A549 (cell line): ENCODE measurements around the gene DLGAP1. TPM values are rescaled to one million over a fixed set of nuclear protein-coding genes. Genes with fewer than 3 reads are reported as not detected.
A peak's percentile ranks its signal among the peaks of the same experiment; 100 is the strongest.

Experiments
- ATAC-seq, 2 experiments: fragments of 200-7000 bp in 1 of 2; fragments of >200 bp in 1 of 2; cut with Nextera tagmentation in 1 of 2; cut with Tn5 transposase in 1 of 2; 3 replicates each; pipeline versions ENCODE4 v1.8.0 to v1.9.1; 2018 to 2020; ENCODE audit warnings: mild to moderate bottlenecking in 1 of 2, moderate library complexity in 1 of 2
- CTCF ChIA-PET: fragments of 300-600 bp; sonication (Branson Sonifier 250); formaldehyde crosslinking; extraction: SDS; loops from one replicate; lab custom pipeline; 2021; ENCODE audit warnings: antibody characterized with exemption, inconsistent platforms; lab: Yijun Ruan, JAX
- POLR2A ChIA-PET: fragments of 350-600 bp; formaldehyde crosslinking; extraction: SDS; loops from one replicate; lab custom pipeline; 2021; ENCODE audit warnings: antibody characterized with exemption, inconsistent platforms; lab: Yijun Ruan, JAX
- DNase-seq, 2 experiments: peaks; one replicate each; pipeline versions ENCODE4 v3.0.0 to v3.0.0-alpha.2; 2011 to 2016; ENCODE audit warnings: low read depth in 1 of 2, low spot score in 1 of 2
- FAIRE-seq: peaks from 2 replicates; lab custom pipeline; 2011; peaks lifted over from hg19 to GRCh38; lab: Jason Lieb, UNC
- H3K27ac ChIP-seq, 2 experiments: fragments of >200 bp; sonication (Bioruptor Twin); formaldehyde crosslinking; 3 replicates each; pipeline ENCODE4 v1.5.1; 2016 to 2017
- H3K4me1 ChIP-seq: fragments of >200 bp; sonication (Bioruptor Twin); formaldehyde crosslinking; 3 replicates; pipeline ENCODE4 v1.6.1; 2016
- H3K4me2 ChIP-seq: fragments of >200 bp; sonication (Bioruptor Twin); formaldehyde crosslinking; 3 replicates; pipeline ENCODE4 v1.6.1; 2016
- H3K4me3 ChIP-seq: fragments of >200 bp; sonication (Bioruptor Twin); formaldehyde crosslinking; 3 replicates; pipeline ENCODE4 v1.5.1; 2016
- H3K9me3 ChIP-seq: fragments of >200 bp; sonication (Bioruptor Twin); formaldehyde crosslinking; 3 replicates; pipeline ENCODE4 v1.6.1; 2016
- CBX2 ChIP-seq: fragments of 200-600 bp; sonication (generic); IDR thresholded peaks from 2 replicates; pipeline ENCODE4 v1.6.1; 2016; ENCODE audit warnings: low read depth, mild to moderate bottlenecking, borderline replicate concordance
- CHD2 ChIP-seq: fragments of 150-350 bp; IDR thresholded peaks from 2 replicates; pipeline ENCODE4 v1.6.1; 2014; ENCODE audit warnings: low read length; ENCODE audit not compliant: partially characterized antibody
- EHF ChIP-seq: fragments of 250-450 bp; sonication (Bioruptor Pico); IDR thresholded peaks from 2 replicates; pipeline ENCODE4 v1.5.0; 2020; ENCODE audit warnings: mild to moderate bottlenecking
- EHMT2 ChIP-seq: fragments of 200-600 bp; sonication (generic); IDR thresholded peaks from 2 replicates; pipeline ENCODE4 v1.6.1; 2016; ENCODE audit warnings: antibody characterized with exemption, low read depth, mild to moderate bottlenecking, moderate library complexity
- EP300 ChIP-seq, 2 experiments: fragments of >200 bp; sonication (Bioruptor Twin); formaldehyde crosslinking; IDR thresholded peaks; 2 replicates in 1 of 2; 3 replicates in 1 of 2; pipeline ENCODE4 v1.6.1; 2016 to 2017
- ESRRA ChIP-seq: fragments of 150-350 bp; IDR thresholded peaks from 2 replicates; pipeline ENCODE4 v1.6.1; 2014; ENCODE audit warnings: mild to moderate bottlenecking, low read length, borderline replicate concordance
- FOSB ChIP-seq: fragments of 250-450 bp; sonication (Bioruptor Pico); IDR thresholded peaks from 2 replicates; pipeline ENCODE4 v1.5.0; 2020; ENCODE audit warnings: mild to moderate bottlenecking, moderate library complexity
- FOSL2 ChIP-seq, 2 experiments: fragments of 450-650 bp in 1 of 2; fragments of >200 bp in 1 of 2; sonication (Bioruptor Twin) in 1 of 2; formaldehyde crosslinking; IDR thresholded peaks; 2 replicates each; pipeline versions ENCODE4 v1.5.0 to v1.6.1; 2016 to 2020; ENCODE audit warnings: mild to moderate bottlenecking in 1 of 2, moderate library complexity in 1 of 2
- HDAC2 ChIP-seq: fragments of 200-600 bp; sonication (generic); IDR thresholded peaks from 2 replicates; pipeline ENCODE4 v1.6.1; 2016
- HOXB13 ChIP-seq: fragments of 250-450 bp; sonication (Bioruptor Pico); IDR thresholded peaks from 2 replicates; pipeline ENCODE4 v1.5.0; 2020; ENCODE audit warnings: low read depth, mild to moderate bottlenecking, moderate library complexity
- HOXB5 ChIP-seq: fragments of 250-450 bp; sonication (Bioruptor Pico); IDR thresholded peaks from 2 replicates; pipeline ENCODE4 v1.5.0; 2020; ENCODE audit warnings: mild to moderate bottlenecking, moderate library complexity
- JUN ChIP-seq, 2 experiments: fragments of >200 bp; sonication (Bioruptor Twin); formaldehyde crosslinking; IDR thresholded peaks; 2 replicates in 1 of 2; 3 replicates in 1 of 2; pipeline ENCODE4 v1.6.1; 2016 to 2017
- JUNB ChIP-seq: fragments of >200 bp; sonication (Bioruptor Twin); formaldehyde crosslinking; IDR thresholded peaks from 2 replicates; pipeline ENCODE4 v1.6.1; 2016
- KDM5A ChIP-seq: fragments of 200-600 bp; sonication (generic); IDR thresholded peaks from 2 replicates; pipeline ENCODE4 v1.6.1; 2016; ENCODE audit warnings: antibody characterized with exemption, mild to moderate bottlenecking
- MAFK ChIP-seq: fragments of 450-650 bp; IDR thresholded peaks from 2 replicates; pipeline ENCODE4 v1.6.1; 2014; ENCODE audit not compliant: partially characterized antibody
- NPAS2 ChIP-seq: fragments of 250-450 bp; sonication (Bioruptor Pico); IDR thresholded peaks from 2 replicates; pipeline ENCODE4 v1.8.0; 2022; ENCODE audit warnings: mild to moderate bottlenecking, moderate library complexity, borderline replicate concordance
- POLR2AphosphoS2 ChIP-seq: conservative IDR thresholded peaks from 2 replicates; pipeline ENCODE4 v1.6.1; 2012; ENCODE audit warnings: low read length, improper control_type of control experiment, inconsistent platforms
- RNF2 ChIP-seq: fragments of 200-600 bp; sonication (generic); IDR thresholded peaks from 2 replicates; pipeline ENCODE4 v1.6.1; 2016; ENCODE audit warnings: low read depth, mild to moderate bottlenecking, antibody characterized with exemption, moderate library complexity, borderline replicate concordance
- SMC3 ChIP-seq: fragments of >200 bp; sonication (Bioruptor Twin); formaldehyde crosslinking; IDR thresholded peaks from 3 replicates; pipeline ENCODE4 v1.6.1; 2018; ENCODE audit warnings: inconsistent platforms
- SREBF2 ChIP-seq: fragments of 450-650 bp; IDR thresholded peaks from 2 replicates; pipeline ENCODE4 v1.6.1; 2014; ENCODE audit warnings: mild to moderate bottlenecking, moderate library complexity
- TFCP2L1 ChIP-seq: fragments of 250-450 bp; sonication (Bioruptor Pico); IDR thresholded peaks from 2 replicates; pipeline ENCODE4 v1.5.0; 2021; ENCODE audit warnings: mild to moderate bottlenecking
- ZC3H11A ChIP-seq: fragments of 450-650 bp; IDR thresholded peaks from 2 replicates; pipeline ENCODE4 v1.6.1; 2014; ENCODE audit warnings: antibody characterized with exemption, mild to moderate bottlenecking
- ZNF302 ChIP-seq: fragments of 250-450 bp; sonication (Bioruptor Pico); IDR thresholded peaks from 2 replicates; pipeline ENCODE4 v1.9.0; 2021; ENCODE audit warnings: inconsistent platforms, mild to moderate bottlenecking, moderate library complexity
- WGBS: methylation state at CpG from one replicate; pipeline ENCODE4 v1.1.6; 2017; ENCODE audit errors: missing lambda C conversion rate; 5-methylcytosine and 5-hydroxymethylcytosine counted together
- polyA plus RNA-seq, 4 experiments: library from polyadenylated mRNA; depleted of rRNA in 3 of 4; stranded (reverse); fragments of >200 nt; fragmentation: RNase III in 1 of 4; extraction: RNeasy Plus Mini Kit Qiagen cat#74134 plus additional on column Dnase treatment in 1 of 4; gene quantifications; 2 replicates in 3 of 4; 3 replicates in 1 of 4; pipeline ENCODE4 v1.2.3, GENCODE V29; 2011 to 2017
- TF ChIP-seq, protein P1 (sequence below): fragments of >200 bp; sonication (Bioruptor Twin); formaldehyde crosslinking; IDR thresholded peaks from 3 replicates; pipeline ENCODE4 v1.6.1; 2016
- TF ChIP-seq, protein P2 (sequence below): fragments of 450-650 bp; IDR thresholded peaks from 2 replicates; pipeline ENCODE4 v1.6.1; 2014; ENCODE audit warnings: antibody characterized with exemption
- TF ChIP-seq, protein P3 (sequence below): IDR thresholded peaks from 2 replicates; pipeline ENCODE4 v1.6.1; 2012; ENCODE audit warnings: low read depth, borderline replicate concordance
- TF ChIP-seq, protein P4 (sequence below): fragments of >200 bp; sonication (Bioruptor Twin); formaldehyde crosslinking; IDR thresholded peaks from 2 replicates; pipeline ENCODE4 v1.6.1; 2016
- TF ChIP-seq, protein P5 (sequence below): fragments of >200 bp; sonication (Bioruptor Twin); formaldehyde crosslinking; IDR thresholded peaks from 3 replicates; pipeline ENCODE4 v1.5.1; 2016

DLGAP1 gene
- polyA plus RNA-seq, 2 of the 4 experiments (the other 2 are of a cell fraction) = 0.04 to 0.12 TPM

DNA sequence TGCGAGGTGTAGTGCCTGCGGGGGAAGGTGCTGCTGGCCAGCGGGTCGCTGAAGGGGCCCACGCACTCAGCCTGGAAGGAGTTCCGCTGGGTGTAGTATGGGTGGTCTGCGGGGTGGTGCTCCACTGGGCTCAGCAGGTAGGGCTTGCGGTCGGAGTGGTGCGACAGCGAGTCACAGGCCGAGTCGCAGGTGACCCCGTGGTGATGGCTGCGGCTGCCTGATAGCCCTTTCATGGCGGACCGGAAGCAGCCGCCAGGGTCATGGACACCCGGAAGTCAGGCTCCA is 575.3 kb downstream of the DLGAP1 start (continued):
- TF ChIP-seq, protein P1, sequence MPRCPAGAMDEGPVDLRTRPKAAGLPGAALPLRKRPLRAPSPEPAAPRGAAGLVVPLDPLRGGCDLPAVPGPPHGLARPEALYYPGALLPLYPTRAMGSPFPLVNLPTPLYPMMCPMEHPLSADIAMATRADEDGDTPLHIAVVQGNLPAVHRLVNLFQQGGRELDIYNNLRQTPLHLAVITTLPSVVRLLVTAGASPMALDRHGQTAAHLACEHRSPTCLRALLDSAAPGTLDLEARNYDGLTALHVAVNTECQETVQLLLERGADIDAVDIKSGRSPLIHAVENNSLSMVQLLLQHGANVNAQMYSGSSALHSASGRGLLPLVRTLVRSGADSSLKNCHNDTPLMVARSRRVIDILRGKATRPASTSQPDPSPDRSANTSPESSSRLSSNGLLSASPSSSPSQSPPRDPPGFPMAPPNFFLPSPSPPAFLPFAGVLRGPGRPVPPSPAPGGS = no peak
- TF ChIP-seq EHMT2 = no peak
- TF ChIP-seq FOSB (CRISPR knock-in tag) = no peak

DNA sequence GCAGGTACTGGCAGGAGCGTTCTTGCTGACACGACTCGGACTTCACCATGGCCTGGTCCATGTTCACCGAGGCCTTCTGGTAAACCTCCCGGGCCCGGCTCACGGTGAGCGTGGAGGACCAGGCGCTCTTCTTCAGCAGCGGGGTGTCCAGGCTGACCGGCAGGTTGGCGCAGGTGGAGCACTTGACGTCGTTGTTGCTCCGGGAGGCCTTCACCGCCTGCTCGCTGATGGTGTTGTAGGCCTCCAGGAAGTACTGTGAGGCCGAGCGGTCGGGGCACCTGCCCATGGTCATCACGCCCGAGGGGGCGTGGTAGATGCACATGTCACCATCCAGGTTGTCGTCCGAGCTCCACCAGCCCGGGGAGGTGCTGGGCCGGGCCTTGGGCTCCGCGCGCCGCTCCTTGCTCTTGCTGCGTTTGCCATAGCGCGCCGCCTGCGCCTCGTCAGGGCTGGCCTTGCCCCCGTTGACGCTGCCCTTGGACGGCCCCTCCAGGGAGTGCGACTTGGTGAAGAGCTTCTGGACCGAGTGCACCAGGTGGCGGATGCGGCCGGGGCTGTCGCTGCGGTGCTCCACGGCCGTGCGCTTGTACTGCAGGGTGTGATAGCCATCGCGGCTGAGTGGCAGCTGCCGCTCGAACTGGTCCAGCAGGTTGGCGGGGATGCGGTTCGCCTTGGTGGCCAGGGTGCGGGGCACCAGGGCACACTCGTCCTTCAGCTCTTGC is 575.8 kb downstream of the DLGAP1 start:
- H3K9me3 ChIP-seq = no peaks in the 10 kb centered on the region
- TF ChIP-seq HOXB13 (CRISPR knock-in tag) = no peak
- no peak for TF ChIP-seq ESRRA
- TF ChIP-seq TFCP2L1 (CRISPR knock-in tag) = no peak
- no peak for TF ChIP-seq JUNB
- TF ChIP-seq, protein P2, sequence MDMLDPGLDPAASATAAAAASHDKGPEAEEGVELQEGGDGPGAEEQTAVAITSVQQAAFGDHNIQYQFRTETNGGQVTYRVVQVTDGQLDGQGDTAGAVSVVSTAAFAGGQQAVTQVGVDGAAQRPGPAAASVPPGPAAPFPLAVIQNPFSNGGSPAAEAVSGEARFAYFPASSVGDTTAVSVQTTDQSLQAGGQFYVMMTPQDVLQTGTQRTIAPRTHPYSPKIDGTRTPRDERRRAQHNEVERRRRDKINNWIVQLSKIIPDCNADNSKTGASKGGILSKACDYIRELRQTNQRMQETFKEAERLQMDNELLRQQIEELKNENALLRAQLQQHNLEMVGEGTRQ = no peak
- no peak for TF ChIP-seq MAFK
- TF ChIP-seq, protein P3, sequence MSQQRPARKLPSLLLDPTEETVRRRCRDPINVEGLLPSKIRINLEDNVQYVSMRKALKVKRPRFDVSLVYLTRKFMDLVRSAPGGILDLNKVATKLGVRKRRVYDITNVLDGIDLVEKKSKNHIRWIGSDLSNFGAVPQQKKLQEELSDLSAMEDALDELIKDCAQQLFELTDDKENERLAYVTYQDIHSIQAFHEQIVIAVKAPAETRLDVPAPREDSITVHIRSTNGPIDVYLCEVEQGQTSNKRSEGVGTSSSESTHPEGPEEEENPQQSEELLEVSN = no peak

DNA sequence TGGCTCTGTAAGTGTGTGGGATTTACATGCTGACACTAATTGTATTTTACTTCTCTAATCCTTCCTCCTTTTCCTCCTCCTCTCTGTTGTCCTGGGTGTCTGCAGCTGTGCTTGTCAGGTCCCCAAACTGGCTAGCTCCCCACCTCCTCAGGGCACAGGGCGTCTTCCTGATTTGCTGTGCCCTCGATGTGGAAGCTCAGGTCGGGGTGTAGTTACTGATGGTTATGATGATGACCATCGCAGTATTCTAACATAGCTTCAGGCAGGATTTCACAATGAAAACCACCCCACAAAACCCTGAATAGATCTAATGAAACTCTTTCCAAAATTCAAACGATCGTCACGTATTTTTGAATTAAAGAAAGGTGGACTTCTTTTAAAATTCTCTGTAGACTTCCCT is 576.7 kb downstream of the DLGAP1 start:
- TF ChIP-seq EHMT2 = no peak
- TF ChIP-seq, all 56 proteins: peak for 0
- no peak for FAIRE-seq
- ChIA-PET CTCF (interaction anchor here (0.8 to 2.1 kb wide), 2 partner anchors 9 to 107 kb away, joined by 3 to 7 read pairs; no protein-coding TSS in a partner anchor), POLR2A (no interaction called here)
- peak overlapping the region in 1 of 2 experiments; percentile 37; a peak in 1 of 6 replicates for H3K27ac ChIP-seq
- DNase-seq = no peak
- H3K4me3 ChIP-seq = no peak overlapping the region
- H3K9me3 ChIP-seq = no peaks in the 10 kb centered on the region
- 88% methylated on average over 7 of the region's 7 CpGs for WGBS
- peaks cover 9% of the 10 kb centered on the region; the same call in 1 of the 3 replicates for H3K4me1 ChIP-seq
- H3K4me2 ChIP-seq = no peak overlapping the region
- ATAC-seq = no peak

More for the DNA sequence above, 575.8 kb downstream of the DLGAP1 start:
- Histone ChIP-seq H3K27ac (no peak overlapping the region), H3K4me2 (no peak overlapping the region), H3K4me3 (no peak overlapping the region), H3K4me1 (peaks cover 9% of the 10 kb centered on the region; the same call in 1 of the 3 replicates)
- DNase-seq (no peak), ATAC-seq (no peak), FAIRE-seq (no peak)
- ChIA-PET POLR2A (no interaction called here), CTCF (interaction anchor here (1.3 to 2.1 kb wide), 2 partner anchors 9 to 116 kb away, joined by 6 to 7 read pairs; no protein-coding TSS in a partner anchor)
- WGBS = 83% methylated on average over 15 of the region's 59 CpGs

DNA sequence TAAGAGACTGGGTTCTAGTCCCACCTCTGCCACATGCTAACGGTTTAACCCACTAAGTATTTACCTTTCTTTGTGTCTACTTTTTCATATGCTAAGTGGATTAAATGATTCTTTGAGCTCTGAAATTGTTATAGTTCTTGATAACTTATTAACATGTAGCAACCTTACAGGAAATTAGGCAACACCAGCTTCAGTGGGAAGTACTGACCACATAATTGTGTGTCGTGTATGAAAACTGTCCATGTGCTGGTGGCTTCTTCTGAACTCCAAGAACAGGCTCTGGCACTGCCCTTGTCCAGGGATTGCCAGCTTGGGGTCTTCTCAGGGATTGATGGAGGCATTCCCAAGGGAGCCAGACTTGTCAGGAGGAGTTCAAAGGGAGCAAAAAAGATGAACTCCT is 577.4 kb downstream of the DLGAP1 start:
- CTCF ChIA-PET = interaction anchor here (0.8 to 2.1 kb wide), 2 partner anchors 8 to 107 kb away, joined by 3 to 7 read pairs; no protein-coding TSS in a partner anchor
- peak in 1 of 2 experiments; percentile 2 for DNase-seq
- H3K4me3 ChIP-seq = no peak overlapping the region
- no peak for ATAC-seq
- TF ChIP-seq HOXB5 (CRISPR knock-in tag) (no peak), CBX2 (no peak), SREBF2 (no peak), JUN (IDR thresholded peaks at IDR 0.05) (no peak), TFCP2L1 (CRISPR knock-in tag) (no peak), KDM5A (no peak), MAFK (no peak), EP300 (IDR thresholded peaks at IDR 0.05) (no peak), EHF (CRISPR knock-in tag) (no peak), FOSL2 (IDR thresholded peaks at IDR 0.05) (no peak), FOSL2 (CRISPR knock-in tag; IDR thresholded peaks at IDR 0.05) (no peak), ZNF302 (CRISPR knock-in tag) (no peak), SMC3 (no peak), RNF2 (no peak), HDAC2 (no peak), CHD2 (no peak), POLR2AphosphoS2 (no peak), ZC3H11A (no peak), NPAS2 (CRISPR knock-in tag) (no peak)
- TF ChIP-seq, protein P4, sequence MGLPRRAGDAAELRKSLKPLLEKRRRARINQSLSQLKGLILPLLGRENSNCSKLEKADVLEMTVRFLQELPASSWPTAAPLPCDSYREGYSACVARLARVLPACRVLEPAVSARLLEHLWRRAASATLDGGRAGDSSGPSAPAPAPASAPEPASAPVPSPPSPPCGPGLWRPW = no peak
- TF ChIP-seq, protein P5, sequence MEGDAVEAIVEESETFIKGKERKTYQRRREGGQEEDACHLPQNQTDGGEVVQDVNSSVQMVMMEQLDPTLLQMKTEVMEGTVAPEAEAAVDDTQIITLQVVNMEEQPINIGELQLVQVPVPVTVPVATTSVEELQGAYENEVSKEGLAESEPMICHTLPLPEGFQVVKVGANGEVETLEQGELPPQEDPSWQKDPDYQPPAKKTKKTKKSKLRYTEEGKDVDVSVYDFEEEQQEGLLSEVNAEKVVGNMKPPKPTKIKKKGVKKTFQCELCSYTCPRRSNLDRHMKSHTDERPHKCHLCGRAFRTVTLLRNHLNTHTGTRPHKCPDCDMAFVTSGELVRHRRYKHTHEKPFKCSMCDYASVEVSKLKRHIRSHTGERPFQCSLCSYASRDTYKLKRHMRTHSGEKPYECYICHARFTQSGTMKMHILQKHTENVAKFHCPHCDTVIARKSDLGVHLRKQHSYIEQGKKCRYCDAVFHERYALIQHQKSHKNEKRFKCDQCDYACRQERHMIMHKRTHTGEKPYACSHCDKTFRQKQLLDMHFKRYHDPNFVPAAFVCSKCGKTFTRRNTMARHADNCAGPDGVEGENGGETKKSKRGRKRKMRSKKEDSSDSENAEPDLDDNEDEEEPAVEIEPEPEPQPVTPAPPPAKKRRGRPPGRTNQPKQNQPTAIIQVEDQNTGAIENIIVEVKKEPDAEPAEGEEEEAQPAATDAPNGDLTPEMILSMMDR = no peak
- TF ChIP-seq, all 56 proteins: peak for 0
- FAIRE-seq = no peak
- Histone ChIP-seq H3K4me1 (peaks cover 14% of the 10 kb centered on the region; the same call in 2 of the 3 replicates), H3K4me2 (no peak overlapping the region), H3K27ac (peak overlapping the region in 1 of 2 experiments; percentile 36; a peak in 1 of 6 replicates), H3K9me3 (no peaks in the 10 kb centered on the region)
- POLR2A ChIA-PET = no interaction called here
- WGBS = 55% methylated on average over 2 of the region's 2 CpGs
